ENCODE data around the gene SCAPER.

SCAPER gene

GRCh38 chr15:76338486-76339304, 566.4 kb downstream of the SCAPER start:
- DNase-seq (ENCODE audit: low spot score), result no peak

DNA sequence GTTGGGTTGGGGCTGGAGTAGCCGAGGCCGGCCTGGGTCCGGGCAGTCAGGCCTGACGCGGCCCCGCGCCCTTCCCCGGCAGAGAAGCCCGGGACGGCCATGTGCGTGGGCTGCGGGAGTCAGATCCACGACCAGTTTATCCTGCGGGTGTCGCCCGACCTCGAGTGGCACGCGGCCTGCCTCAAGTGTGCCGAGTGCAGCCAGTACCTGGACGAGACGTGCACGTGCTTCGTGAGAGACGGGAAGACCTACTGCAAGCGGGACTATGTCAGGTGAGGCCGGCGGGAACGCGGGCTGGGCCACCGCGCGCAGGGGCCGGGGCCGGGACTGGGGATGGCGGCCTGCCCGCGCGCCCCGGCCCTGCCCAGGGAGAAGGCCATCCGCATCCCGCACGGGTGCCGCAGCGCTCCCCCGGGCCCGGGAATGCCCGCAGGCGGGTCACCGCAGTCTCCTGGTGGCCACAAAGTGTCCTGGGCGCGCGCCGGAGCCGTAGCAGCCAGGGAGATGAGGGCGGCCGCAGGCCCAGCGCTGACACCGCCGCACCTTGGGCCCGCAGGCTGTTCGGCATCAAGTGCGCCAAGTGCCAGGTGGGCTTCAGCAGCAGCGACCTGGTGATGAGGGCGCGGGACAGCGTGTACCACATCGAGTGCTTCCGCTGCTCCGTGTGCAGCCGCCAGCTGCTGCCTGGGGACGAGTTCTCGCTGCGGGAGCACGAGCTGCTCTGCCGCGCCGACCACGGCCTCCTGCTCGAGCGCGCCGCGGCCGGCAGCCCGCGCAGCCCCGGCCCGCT, 567.2 kb downstream of the SCAPER start:
- no peak for DNase-seq (ENCODE audit: low spot score)

- DNase-seq (ENCODE audit: low spot score), result peak; percentile 27
Observed at GRCh38 chr15:76337059-76337695, 568.0 kb downstream of the SCAPER start.

- peak; percentile 65 for DNase-seq (ENCODE audit: low spot score)
Observed at GRCh38 chr15:76336254-76337058, 568.7 kb downstream of the SCAPER start, which contains the start of gene ISL2. Gene ISL2, plus strand, starts transcription at chr15:76336773. Its CDS starts 111 bp downstream, at chr15:76336884.

DNA sequence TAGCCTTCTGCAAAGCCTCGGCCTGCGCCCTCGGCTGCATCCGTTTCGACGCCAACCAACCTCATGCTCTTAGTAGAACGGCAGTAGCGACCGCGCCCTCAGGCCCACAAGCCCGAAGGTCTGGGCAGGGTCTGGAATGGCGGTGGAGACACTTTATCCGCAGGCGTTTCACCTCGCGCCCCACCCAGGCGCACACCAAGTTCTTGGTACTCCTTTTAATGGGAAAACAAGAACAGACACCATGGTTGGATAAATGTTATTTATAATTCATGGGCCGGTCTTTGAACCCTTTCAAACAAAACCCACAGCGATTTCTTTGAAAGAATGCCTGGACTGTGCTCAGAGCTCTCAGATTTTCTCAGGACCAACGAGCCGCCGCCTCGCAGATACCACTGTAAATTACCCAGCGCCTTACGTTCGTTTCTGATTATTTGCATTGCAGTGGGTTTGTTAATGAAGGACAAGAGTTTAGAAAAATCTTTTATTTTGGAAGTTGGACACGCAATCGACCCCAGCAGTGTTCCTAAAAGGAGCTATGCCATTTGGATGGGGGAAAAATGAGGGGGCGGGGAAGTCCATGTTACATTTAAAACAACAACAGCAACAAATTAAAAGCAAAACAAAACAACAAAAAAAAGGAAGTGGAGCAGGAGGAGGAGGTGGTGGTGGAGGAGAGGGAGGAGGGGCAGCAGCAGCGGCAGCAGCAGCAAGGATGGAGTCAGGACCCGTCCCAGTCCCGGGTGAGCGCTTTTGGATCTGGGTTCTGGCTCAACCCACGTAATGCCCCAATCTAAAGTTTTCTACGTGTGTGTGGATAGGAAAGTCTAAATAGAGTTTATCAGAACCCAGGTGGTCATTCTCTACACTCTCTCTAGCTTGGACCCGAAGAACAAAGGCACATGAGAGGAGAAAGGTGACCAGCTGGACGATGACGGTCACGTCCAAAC, 569.6 kb downstream of the SCAPER start:
- no peak for DNase-seq (ENCODE audit: low spot score)

DNA sequence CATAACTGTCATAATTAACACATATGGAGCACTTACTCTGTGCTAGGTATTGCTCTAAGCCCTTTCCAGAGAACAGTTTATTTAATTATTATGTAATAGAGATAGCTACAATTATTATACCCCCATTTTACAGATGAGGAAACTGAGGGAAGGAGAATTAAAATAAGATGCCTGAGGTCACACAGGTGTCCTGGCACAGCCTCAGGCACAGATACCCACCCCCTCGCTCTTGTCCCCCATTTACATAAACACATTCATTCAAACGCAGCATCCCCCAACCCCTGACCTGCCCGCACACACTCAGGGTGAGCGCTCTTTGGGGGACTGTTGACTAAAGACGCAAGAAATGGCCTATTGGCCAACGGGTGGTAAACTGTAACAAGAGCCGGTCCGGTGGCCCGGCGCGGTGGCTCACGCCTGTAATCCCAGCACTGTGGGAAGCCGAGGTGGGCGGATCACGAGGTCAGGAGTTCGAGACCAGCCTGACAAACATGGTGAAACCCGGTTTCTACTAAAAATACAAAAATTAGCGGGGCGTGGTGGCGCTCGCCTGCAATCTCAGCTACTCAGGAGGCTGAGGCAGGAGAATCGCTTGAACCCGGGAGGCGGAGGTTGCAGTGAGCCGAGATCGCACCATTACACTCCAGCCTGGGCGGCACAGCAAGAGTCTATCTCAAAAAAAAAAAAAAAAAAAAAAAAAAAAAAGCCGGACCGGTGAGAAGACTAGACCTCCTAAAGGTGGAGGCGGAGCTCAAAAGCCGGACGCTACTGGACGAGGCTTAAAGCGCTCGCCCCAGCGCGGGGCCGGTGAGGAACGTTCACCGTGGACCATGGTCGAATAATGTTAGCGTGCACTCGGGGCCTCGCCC, 570.5 kb downstream of the SCAPER start:
- no peak for DNase-seq (ENCODE audit: low spot score)

DNA sequence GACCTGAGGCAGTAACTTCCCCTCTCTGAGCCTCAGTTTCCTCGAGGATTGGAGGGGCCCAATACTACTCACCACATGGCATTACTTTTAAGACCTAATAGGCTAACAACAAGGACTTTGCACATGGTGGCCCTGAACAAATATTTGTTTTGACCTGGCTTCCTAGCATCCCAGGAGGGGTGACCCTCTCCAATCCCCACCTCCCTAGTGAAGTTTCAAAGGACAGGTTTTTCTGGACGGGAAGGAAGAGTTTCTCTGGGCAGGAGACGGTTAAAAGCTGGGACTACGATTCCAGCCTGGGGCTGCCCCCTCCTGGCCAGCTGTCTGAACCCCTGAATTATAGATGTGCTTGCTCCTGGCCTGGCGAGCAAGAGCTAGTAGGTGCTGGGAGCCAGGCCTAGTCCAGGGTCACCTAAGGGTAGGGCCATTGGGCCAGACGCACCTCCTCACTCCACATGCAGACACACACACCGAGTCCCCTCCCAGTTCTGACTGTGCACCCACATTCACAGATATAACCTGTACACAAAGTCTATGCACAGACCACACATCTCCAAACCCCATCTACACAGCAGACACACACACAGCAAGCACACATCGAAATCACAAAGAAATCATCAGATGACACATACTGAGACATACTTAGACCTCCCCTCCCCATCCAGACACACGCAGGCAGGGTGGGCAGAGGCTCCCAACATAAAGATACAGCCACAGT, 571.3 kb downstream of the SCAPER start:
- no peak for DNase-seq (ENCODE audit: low spot score)

DNA sequence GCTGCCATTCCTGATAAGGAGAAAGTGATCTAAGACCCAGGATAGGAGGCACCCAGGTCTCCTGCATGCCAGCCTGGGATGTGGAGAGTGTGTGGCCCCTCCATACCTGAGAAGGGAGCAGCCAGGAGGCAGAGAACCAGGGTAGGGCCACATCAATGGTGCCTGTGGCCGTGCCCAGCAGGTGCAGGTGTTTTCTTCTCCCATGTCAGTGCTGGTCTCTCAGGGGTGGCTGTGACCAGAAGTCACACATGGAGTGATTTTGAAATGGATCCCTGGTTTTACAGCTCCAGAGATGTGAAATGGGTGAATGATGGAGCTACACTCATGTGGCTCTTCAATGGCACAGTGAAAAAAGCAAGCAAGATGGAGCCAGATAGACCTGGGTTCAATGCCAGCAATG, 571.8 kb downstream of the SCAPER start:
- no peak for DNase-seq (ENCODE audit: low spot score)

- DNase-seq (ENCODE audit: low spot score), result no peak
Observed at GRCh38 chr15:76332796-76333195, 572.3 kb downstream of the SCAPER start.

DNA sequence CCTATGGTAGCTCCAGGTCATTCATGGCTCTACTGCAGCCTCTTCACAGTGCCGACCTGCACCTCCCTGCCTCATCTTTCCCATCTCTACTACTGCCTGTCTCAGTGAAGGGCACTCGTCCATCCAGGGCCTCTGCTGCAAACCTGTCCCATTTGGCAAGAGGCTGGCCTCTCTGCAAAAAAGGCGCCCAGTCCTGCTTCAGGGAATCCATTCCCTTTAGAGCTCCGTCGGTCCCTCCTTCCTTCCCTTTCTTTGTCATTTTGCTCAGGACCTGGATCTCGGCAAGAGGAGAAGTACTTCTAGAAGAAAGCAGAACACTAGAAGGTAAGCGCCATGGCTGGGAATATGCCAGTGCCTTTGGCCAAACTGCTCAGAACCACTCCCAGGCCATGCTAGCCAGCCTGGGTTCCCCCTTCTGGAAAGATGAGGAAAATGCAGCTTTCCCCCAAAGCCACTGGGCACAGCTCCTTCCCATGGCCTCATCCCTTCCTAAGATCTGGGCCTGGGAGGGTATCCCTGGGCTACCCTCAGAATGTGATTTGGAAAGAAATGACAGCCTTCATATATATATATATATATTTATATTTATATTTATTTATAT, 575.0 kb downstream of the SCAPER start:
- DNase-seq (ENCODE audit: low spot score), result peak; percentile 22

DNA sequence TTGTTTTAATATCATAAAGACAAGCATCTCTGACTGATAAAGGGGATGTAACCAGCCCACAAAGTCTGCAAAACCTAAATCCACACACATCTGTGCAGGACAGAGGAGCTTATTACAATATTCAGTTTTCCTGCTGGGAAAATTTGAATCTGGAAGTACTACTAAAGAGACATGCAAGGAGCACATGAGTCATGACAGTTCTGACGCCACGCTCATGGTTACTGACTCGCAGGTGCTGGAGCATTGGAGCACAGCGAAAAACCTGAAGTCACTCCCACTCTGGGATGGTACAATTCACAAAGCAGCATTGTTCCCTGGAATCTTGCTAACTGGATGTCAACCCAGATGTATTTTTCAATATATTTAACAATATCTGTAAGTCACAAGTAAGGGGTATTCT, 576.2 kb downstream of the SCAPER start:
- DNase-seq (ENCODE audit: low spot score), result no peak

DNA sequence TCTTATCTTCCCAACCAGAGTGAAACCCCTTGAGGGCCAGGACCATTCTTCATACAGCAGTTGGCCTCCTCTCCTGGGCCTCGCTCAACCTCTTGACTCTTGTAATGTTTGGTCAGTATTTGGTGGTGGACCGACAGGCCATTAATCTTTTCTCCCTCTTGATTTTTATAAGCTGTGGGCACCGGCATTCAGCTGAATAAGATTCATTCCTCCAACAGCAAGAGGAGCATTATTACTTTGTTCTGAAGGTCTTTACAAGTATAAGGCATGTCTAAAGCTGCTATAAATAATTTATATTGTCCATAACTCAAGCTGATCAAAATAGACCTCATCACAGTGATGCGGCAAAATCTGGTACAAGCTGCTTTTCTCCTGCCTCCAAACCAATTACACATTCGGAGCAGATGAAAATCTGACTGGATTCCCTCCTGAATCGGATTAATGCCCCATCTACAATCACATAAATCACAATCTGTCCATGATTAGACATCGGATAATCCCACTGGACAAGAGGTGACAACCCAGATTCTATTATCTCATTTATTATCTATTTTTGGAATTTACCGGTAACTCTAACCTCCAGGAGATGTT, 576.9 kb downstream of the SCAPER start:
- DNase-seq (ENCODE audit: low spot score), result no peak

- no peak for DNase-seq (ENCODE audit: low spot score)
Observed at GRCh38 chr15:76327191-76328105, 577.7 kb downstream of the SCAPER start.

DNA sequence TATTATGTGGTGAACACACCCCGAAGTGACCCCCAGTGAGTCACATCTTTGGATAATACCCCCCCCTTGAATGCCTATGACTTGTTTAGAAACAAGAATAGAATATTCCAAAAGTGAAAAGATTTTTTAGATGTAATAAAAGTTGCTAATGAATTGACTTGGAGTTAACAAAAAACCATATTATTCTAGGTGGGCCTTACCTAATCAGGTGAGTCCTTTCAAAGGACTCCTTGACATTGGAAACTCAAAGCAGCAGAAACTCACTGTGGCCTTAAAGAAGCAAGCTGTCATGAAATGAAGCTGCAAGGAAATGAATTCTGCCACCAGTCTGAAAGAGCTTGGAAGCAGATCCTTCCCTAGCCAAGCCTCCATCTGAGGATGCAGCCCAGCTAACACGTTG, 579.4 kb downstream of the SCAPER start:
- DNase-seq (ENCODE audit: low spot score), result no peak

DNA sequence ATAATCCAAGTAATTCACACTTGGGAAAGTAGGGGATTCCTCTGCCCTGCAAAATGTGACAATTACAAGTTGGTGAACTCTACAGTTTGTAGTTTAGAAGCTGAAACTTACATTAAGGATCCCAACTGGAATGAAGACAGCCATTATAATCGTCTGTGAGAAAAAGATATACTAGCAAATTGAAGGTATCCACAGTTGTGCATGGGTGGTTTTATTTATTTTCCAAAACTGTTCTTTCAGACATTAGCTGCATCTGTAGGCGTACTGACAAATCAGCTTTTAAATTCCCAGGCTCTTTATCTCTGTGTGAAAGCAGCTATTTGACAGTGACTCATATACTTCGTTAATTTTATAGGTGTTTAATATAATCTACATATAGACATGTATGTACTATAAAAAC, 581.1 kb downstream of the SCAPER start:
- DNase-seq (ENCODE audit: low spot score), result no peak

GRCh38 chr15:76321602-76322001, 583.5 kb downstream of the SCAPER start:
- DNase-seq (ENCODE audit: low spot score), result no peak

DNA sequence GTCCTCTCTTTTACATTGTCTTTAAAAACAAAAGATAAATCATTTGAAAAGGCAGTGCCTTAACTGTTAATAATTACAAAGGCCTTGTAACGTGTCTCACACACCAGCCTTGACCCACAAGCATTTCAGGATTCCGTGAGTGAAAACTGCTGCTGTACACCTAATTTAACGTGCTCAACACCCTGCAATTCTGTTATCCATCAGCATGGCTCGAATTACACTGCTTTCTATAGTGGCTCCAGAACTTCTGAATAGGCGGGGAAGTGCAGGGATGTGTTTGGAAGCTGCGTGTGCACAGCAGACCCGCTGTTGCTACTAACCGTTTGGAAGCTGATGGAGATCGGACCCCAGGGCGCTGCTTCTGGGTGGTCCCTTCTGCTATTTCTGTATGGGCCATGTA, 584.0 kb downstream of the SCAPER start:
- no peak for DNase-seq (ENCODE audit: low spot score)
